COLO668 (cell line): Measurements from ENCODE around the gene GALNT16.
A peak's percentile ranks its signal among the peaks of the same experiment; 100 is the strongest.
"Not testable (repeated sequence)": the region's sequence is repeated elsewhere in the genome, so short reads cannot be mapped to it uniquely, and the experiment has no call there.

Source experiments
- DNase-seq: peaks from one replicate; lab custom pipeline; 2025; ENCODE audit not compliant: unreplicated experiment; lab: John Stamatoyannopoulos, UW

The GALNT16 gene

GRCh38 chr14:69358966-69359365, 99.0 kb downstream of the GALNT16 start:
- no peak for DNase-seq

DNA sequence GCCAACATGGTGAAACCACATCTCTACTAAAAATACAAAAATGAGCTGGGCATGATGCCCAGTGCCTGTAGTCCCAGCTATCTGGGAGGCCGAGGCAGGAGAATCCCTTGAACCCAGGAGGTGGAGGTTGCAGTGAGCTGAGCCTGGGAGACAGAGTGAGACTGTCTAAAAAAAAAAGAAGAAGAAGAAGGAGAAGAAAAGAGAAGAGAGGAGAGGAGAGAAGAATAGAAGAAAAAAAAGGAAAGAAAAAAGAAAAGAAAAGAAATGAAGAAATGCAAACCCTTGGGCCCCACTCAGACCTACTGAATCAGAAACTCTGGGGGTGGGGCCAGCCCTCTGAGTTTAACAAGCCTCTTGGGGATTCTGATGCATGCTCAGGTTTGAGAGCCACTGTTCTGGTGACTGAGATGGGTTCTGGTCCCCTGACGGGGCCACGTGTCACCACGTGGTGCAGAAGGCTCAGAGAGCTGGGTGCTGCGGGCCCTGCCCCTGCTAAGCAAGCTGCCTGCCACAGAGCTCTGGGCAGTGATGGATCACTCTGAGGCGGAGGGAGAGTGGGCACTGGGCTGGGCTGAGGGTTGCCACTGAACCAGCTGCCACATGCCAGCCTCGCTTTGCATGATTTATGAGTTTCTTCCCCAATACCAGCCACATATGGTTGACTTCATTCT, 100.6 kb downstream of the GALNT16 start:
- DNase-seq: no peak

- no peak for DNase-seq
Observed at GRCh38 chr14:69363055-69363454, 103.1 kb downstream of the GALNT16 start.

DNA sequence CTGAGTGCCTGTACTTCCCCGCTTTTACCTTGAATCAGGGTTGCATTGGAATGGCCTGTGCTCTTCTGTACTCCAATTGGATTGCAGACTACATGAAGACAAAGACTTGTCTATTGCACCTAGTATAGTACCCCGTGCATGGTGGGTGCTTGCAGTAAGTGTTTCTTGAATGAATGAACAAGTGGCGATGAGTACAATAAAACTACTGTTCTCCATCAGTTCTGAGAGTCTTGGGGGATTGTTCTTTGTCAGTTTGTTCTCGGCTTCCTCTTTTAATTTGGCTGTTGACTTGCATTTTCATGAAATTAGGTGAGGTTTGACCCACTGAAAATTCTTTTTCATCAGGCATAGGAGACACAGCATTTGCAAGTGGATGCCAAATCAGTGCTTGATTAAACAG, 104.0 kb downstream of the GALNT16 start:
- no peak for DNase-seq

- DNase-seq: no peak
Observed at GRCh38 chr14:69364378-69364777, 104.4 kb downstream of the GALNT16 start.

- DNase-seq: no peak
Observed at GRCh38 chr14:69366069-69366468, 106.1 kb downstream of the GALNT16 start.

GRCh38 chr14:69366761-69367160, 106.8 kb downstream of the GALNT16 start:
- no peak for DNase-seq

GRCh38 chr14:69368381-69368780, 108.4 kb downstream of the GALNT16 start:
- no peak for DNase-seq

GRCh38 chr14:69370061-69370460, 110.1 kb downstream of the GALNT16 start:
- DNase-seq: no peak

GRCh38 chr14:69372146-69372545, 112.2 kb downstream of the GALNT16 start:
- DNase-seq: no peak

DNA sequence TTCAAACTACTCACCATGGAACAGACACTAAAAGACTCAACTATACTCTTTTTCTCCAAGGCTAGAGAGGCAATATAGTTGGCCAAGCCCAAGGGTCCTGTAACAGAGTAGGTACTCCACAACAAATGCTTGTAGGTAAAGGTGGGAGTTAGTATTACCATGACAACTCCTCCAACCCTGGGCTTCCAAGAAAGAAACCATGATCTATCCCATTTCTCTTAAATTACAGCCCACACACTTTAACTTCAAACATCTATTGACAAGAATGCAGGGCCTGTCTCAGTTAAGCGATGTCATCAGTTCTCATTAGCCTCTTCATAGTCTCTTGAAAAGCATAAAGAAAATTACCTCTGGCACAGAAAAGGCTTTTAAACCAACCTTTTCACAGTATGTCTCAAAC, 113.1 kb downstream of the GALNT16 start:
- DNase-seq: no peak

GRCh38 chr14:69374235-69374634, 114.3 kb downstream of the GALNT16 start:
- no peak for DNase-seq

DNA sequence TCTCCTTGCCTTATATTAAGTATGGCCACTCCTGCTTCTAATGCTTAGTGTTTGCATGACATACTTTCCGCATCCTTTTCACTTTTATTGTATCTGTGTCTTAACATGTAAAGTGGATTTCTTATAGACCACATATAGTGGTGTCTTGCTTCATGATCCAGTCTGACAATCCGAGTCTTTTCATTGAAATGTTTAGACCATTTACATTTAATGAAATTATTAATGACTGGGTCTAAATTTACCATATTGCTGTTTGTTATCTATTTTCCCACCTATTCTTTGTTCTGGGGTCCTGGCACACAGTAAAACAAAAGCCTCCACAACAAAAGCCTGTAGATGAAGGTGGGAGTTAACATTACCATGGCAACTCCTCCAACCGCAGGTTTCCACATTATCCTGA, 115.2 kb downstream of the GALNT16 start:
- no peak for DNase-seq

DNA sequence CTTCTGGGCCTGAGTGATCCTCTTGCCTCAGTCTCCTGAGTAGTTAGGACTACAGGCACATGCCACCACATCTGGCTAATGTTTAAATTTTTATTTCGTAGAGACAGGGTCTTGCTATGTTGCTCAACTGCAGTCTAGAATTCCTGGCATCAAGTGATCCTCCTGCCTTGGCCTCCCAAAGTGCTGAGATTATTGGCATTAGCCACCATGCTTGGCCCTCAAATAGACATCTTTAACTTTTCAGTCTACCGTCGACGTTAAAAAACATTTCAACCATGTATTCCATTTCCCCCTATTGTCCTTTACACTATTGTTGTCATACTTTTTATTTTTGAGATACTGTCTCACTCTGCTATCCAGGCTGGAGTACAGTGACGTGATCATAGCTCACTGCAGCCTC, 115.8 kb downstream of the GALNT16 start:
- no peak for DNase-seq

- DNase-seq: no peak
Observed at GRCh38 chr14:69376439-69376838, 116.5 kb downstream of the GALNT16 start.

- DNase-seq: no peak
Observed at GRCh38 chr14:69378274-69378673, 118.3 kb downstream of the GALNT16 start.

- no peak for DNase-seq
Observed at GRCh38 chr14:69387311-69387710, 127.4 kb downstream of the GALNT16 start.

- not testable (repeated sequence) for DNase-seq
Observed at GRCh38 chr14:69391400-69391799, 131.4 kb downstream of the GALNT16 start.

DNA sequence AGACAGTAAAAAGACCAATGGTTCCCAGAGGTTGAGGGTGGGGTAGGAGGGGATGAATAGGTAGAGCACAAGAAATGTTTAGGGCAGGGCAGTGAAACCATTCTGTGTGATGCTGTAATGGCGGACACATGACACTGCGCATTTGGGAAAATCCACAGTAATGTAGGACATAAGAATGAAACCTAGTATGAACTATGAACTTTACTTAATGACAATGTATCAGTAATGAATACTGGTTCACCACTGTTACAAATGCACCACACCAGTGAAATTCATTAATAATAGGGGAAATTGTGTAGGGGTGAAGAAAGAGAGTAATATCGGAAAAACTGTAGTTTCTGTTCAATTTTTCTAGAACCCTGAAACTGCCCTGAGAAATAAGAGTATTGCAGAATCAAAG, 132.5 kb downstream of the GALNT16 start:
- no peak for DNase-seq

- no peak for DNase-seq
Observed at GRCh38 chr14:69395929-69396328, 136.0 kb downstream of the GALNT16 start.

DNA sequence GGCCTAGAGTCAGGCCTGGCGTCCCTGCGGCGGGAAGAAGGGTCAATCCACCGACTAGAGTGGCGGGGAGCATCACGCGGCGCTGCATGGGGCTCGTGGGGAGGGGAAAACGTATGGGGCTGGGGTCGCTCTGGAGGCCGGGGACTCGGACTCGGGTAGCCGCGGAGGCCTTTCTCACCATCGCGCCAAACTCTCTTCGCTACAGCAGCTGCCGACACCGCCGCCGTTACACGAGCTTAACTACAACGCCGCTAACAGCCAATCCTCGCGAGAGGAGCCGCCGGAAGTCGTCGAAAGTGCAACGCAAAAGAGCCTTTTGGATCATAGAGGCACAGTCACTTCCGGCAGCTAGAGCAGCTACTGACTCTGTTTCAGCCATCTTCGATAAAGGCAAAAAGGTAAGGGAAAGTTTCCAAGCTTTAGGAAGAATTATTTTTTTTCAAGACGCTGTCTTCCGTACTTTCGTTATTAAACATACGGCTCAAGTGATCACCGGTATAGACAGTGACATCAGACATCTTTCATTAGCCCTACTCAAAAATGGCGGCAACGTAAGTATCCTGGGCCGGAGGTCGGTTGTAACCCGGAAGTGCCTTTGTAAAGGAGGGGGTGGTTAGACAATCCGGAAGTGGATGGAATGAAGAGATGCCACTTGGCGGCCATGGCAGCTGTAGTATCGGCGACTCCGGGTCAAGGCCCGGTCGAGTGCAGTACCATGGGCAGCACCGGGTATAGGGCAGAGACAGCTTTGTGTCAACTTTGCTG, 138.3 kb downstream of the GALNT16 start, which contains the start of the genes ERH and SLC39A9:
Gene ERH (minus strand): TSS at position 247 of the 765 bp plus-strand sequence. CDS start 66 bp downstream, at position 181.
Gene SLC39A9 (plus strand): TSS at position 640 of the 765 bp plus-strand sequence. CDS start 678 bp downstream, outside the sequence.
- DNase-seq: peak; percentile 97

GRCh38 chr14:69398818-69399210, 138.9 kb downstream of the GALNT16 start:
- no peak for DNase-seq
